Measurements from ENCODE around the gene SEMA4F.

The SEMA4F gene

DNA sequence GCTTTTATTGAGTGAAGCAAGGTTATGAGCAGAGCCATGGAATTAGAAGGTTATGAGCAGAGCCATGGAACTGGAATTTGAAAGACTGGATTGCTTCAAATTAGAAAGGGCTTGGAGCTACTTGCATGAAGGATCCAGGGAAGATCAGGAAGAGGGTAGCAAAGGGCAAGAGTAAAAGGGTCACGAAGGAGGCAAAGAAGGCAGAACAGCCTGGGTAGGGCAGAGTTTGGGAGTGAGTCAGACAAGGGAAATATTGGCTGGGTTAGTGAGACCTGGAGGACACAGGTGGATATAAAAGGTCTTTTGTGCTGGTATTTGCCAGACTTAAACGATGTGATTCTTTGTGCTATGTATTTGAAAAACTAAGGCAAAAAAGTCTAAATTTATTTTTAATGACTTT is 65.0 kb downstream of the SEMA4F start:
- DNase-seq (ENCODE audit: low read depth in 1 of 2, low spot score in 1 of 2), result no peak
- TF ChIP-seq JUND (IDR thresholded peaks at IDR 0.05; ENCODE audit: low read depth), result no peak
- in situ Hi-C loops (cut with HindIII; ENCODE audit: low pct_unique_long_range_greater_than_20kb, low sequenced_read_pairs), result no loop called here

DNA sequence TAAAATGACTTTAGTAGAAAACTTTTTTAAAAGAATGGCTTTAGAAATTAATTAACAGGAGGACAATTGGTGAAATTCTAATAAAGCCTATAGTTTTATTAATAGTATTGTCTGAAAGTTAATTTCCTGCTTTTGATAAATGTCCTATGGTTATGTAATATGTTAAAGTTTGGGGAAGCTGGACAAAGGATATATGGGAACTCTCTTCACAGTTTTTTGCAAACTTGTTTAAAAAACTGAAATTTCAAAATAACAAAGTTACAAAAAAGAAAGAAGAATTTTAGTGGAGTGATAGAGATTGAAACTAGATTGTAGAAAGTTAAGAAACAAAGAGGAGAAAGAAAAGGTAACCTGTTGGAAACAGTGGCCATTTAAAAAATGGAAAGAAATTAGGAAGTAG is 67.3 kb downstream of the SEMA4F start:
- in situ Hi-C loops (cut with HindIII; ENCODE audit: low pct_unique_long_range_greater_than_20kb, low sequenced_read_pairs), result no loop called here
- no peak for TF ChIP-seq JUND (IDR thresholded peaks at IDR 0.05; ENCODE audit: low read depth)
- DNase-seq (ENCODE audit: low read depth in 1 of 2, low spot score in 1 of 2), result no peak

DNA sequence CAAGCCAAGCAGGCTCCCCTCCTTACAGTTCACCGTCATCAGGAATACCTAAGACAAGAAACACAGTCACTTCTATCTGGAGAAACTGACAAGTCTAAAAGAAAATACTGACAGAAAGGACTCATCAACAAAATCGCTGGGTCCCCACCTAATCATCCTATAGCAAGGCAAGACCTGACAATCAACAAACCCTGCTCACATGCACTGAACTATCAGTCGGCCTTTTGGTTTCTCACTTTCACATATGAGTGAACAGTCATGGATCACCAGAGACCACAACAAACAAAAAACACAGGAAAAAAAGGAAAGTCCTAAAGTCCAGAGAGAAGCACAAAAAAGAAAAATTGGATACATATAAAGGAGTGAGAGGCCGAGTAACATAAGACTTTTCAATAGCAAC is 70.4 kb downstream of the SEMA4F start:
- no peak for TF ChIP-seq JUND (IDR thresholded peaks at IDR 0.05; ENCODE audit: low read depth)
- in situ Hi-C loops (cut with HindIII; ENCODE audit: low pct_unique_long_range_greater_than_20kb, low sequenced_read_pairs), result no loop called here
- DNase-seq (ENCODE audit: low read depth in 1 of 2, low spot score in 1 of 2), result no peak

DNA sequence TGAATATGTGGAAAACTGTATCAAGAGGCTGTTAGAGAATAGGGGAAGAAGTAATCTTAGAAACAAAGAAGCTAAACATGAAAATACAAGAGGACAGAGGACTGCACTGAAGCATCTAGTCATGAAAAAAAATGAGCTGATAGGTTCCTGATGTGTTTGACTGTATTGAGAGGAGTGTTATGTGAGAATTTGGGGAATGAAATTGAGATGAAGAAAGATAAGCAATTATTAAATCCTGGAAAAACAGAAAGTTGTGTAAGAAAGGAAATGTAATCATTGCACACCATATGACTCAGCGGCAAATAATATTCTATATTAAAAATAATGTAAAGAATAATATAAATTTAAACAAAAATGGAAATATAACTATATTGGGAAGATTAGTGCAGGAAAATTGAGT is 71.2 kb downstream of the SEMA4F start:
- no peak for DNase-seq (ENCODE audit: low read depth in 1 of 2, low spot score in 1 of 2)
- no peak for TF ChIP-seq JUND (IDR thresholded peaks at IDR 0.05; ENCODE audit: low read depth)
- in situ Hi-C loops (cut with HindIII; ENCODE audit: low pct_unique_long_range_greater_than_20kb, low sequenced_read_pairs), result no loop called here

DNA sequence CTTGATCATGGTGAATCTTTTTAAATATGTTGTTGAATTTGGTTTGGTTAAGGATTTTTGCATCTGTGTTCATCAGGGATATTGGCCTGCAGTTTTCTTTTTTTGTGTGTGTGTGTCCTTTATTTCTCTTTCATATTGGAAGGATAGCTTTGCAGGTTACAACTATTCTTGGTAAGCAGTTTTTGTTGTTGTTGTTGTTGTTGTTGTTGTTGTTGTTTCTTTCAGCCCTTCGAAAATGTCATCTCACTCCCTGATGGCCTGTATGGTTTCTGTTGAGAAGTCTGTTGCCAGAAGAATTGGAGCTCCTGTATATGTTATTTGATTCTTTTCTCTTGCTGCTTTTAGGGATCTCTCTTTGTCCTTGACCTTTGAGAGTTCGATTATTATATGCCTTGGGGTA is 74.8 kb downstream of the SEMA4F start:
- DNase-seq (ENCODE audit: low read depth in 1 of 2, low spot score in 1 of 2), result no peak
- TF ChIP-seq JUND (IDR thresholded peaks at IDR 0.05; ENCODE audit: low read depth), result no peak
- in situ Hi-C loops (cut with HindIII; ENCODE audit: low pct_unique_long_range_greater_than_20kb, low sequenced_read_pairs), result no loop called here

DNA sequence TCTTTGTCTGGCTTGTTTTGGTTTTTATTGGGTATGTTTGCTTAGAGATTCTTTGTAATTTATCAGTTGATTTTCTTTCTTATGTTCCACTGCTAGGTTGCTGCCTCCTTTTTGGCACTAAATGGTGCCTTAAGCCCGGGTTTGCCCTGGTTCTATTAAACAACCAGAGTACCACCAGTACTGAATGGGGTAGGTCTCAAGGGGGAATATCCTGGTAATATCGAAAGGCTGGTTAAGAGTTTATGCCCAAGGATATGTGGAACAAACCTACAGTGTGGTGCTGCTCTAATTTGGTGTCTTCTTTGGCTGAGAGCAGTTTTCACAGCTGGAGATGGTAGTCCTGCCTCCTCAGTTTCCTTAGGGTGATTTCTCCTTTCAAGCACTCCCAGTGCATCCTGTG is 76.5 kb downstream of the SEMA4F start:
- in situ Hi-C loops (cut with HindIII; ENCODE audit: low pct_unique_long_range_greater_than_20kb, low sequenced_read_pairs), result no loop called here
- DNase-seq (ENCODE audit: low read depth in 1 of 2, low spot score in 1 of 2), result no peak
- no peak for TF ChIP-seq JUND (IDR thresholded peaks at IDR 0.05; ENCODE audit: low read depth)

Measured in T47D (cell line).